Tibial nerve (tissue), 4 donors: Measurements from ENCODE around the gene SMIM29. TPM values are rescaled to one million over a fixed set of nuclear protein-coding genes. Genes with fewer than 3 reads are reported as not detected.
"Not testable (repeated sequence)": the region's sequence is repeated elsewhere in the genome, so short reads cannot be mapped to it uniquely, and the experiment has no call there.

ENCODE experiments used
- DNase-seq, 2 donors: peaks; one replicate each; pipeline ENCODE4 v3.0.0-alpha.2; 2019; ENCODE audit warnings: low spot score in 2 of 2
- H3K27ac ChIP-seq, 4 donors: fragments of 200-600 bp; sonication (generic) in 3 of 4; one replicate each; pipeline ENCODE4 v1.5.1; 2017 to 2019; ENCODE audit warnings: mild to moderate bottlenecking in 1 of 4
- H3K27me3 ChIP-seq, 2 donors: fragments of 200-600 bp; sonication (generic) in 1 of 2; one replicate each; pipeline versions ENCODE4 v1.5.1 to v1.6.0; 2017 to 2019
- H3K36me3 ChIP-seq, 3 donors: fragments of 200-600 bp; sonication (generic); one replicate each; pipeline ENCODE4 v1.5.1; 2018 to 2019
- H3K4me1 ChIP-seq, 4 donors: fragments of 200-600 bp; sonication (generic) in 3 of 4; one replicate each; pipeline ENCODE4 v1.5.1; 2017 to 2019
- H3K4me3 ChIP-seq, 4 donors: fragments of 200-600 bp; sonication (generic) in 3 of 4; one replicate each; pipeline ENCODE4 v1.5.1; 2017 to 2019; ENCODE audit warnings: mild to moderate bottlenecking in 1 of 4, moderate library complexity in 1 of 4
- H3K9me3 ChIP-seq, 4 donors: fragments of 200-600 bp; sonication (generic) in 3 of 4; one replicate each; pipeline ENCODE4 v1.5.1; 2017 to 2019
- EP300 ChIP-seq, 2 donors: sonication (generic); formaldehyde crosslinking; IDR thresholded peaks; one replicate each; pipeline ENCODE4 v1.6.1; 2017; ENCODE audit warnings: antibody characterized with exemption in 2 of 2, mild to moderate bottlenecking in 1 of 2
- POLR2A ChIP-seq, 2 donors: fragments of 450-650 bp; IDR thresholded peaks; one replicate each; pipeline ENCODE4 v1.6.1; 2017; ENCODE audit warnings: antibody characterized with exemption in 2 of 2, mild to moderate bottlenecking in 2 of 2, moderate library complexity in 2 of 2
- WGBS, 2 donors: methylation state at CpG; one replicate each; pipeline ENCODE4 v1.1.5; 2018; 5-methylcytosine and 5-hydroxymethylcytosine counted together
- total RNA-seq, 4 donors: library from RNA; depleted of rRNA; stranded (reverse); fragments of >200 nt; gene quantifications; one replicate each; pipeline ENCODE4 v1.1.0, GENCODE V29; 2016
- TF ChIP-seq, protein P1 (sequence below), 5 experiments: fragments of 200-600 bp in 3 of 5; fragments of 450-650 bp in 2 of 5; sonication (generic) in 3 of 5; IDR thresholded peaks; one replicate each; pipeline ENCODE4 v1.5.1; 2016 to 2019; ENCODE audit warnings: antibody characterized with exemption in 5 of 5, mild to moderate bottlenecking in 3 of 5, moderate library complexity in 2 of 5

Gene SMIM29
- total RNA-seq, 4 donors from 2014 or later, result 36.3 to 51.9 (median 42.9) TPM

GRCh38 chr6:34247481-34248197 lies 1.2 kb downstream of the SMIM29 start:
- TF ChIP-seq POLR2A (IDR thresholded peaks at IDR 0.05) (no peak), EP300 (IDR thresholded peaks at IDR 0.05) (no peak)
- TF ChIP-seq, protein P1, sequence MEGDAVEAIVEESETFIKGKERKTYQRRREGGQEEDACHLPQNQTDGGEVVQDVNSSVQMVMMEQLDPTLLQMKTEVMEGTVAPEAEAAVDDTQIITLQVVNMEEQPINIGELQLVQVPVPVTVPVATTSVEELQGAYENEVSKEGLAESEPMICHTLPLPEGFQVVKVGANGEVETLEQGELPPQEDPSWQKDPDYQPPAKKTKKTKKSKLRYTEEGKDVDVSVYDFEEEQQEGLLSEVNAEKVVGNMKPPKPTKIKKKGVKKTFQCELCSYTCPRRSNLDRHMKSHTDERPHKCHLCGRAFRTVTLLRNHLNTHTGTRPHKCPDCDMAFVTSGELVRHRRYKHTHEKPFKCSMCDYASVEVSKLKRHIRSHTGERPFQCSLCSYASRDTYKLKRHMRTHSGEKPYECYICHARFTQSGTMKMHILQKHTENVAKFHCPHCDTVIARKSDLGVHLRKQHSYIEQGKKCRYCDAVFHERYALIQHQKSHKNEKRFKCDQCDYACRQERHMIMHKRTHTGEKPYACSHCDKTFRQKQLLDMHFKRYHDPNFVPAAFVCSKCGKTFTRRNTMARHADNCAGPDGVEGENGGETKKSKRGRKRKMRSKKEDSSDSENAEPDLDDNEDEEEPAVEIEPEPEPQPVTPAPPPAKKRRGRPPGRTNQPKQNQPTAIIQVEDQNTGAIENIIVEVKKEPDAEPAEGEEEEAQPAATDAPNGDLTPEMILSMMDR (IDR thresholded peaks at IDR 0.05), result no peak
- Histone ChIP-seq H3K36me3 (peaks cover 0 to 13% (median 0%) of the 10 kb centered on the region in 3 donors), H3K9me3 (no peaks in the 10 kb centered on the region), H3K27ac (peak overlapping the region; percentile 89 to 94 (median 92)), H3K27me3 (no peaks in the 10 kb centered on the region), H3K4me1 (peaks cover 0 to 65% (median 27%) of the 10 kb centered on the region in 4 donors), H3K4me3 (peak overlapping the region in 3 of 4 donors; percentile 78 to 89 (median 88))
- WGBS, 2 donors, result 81 to 83% methylated on average over 6 of the region's 6 CpGs
- no peak for DNase-seq

GRCh38 chr6:34246563-34247391 lies 2.0 kb downstream of the SMIM29 start:
- H3K4me3 ChIP-seq, result no peak overlapping the region
- TF ChIP-seq POLR2A (IDR thresholded peaks at IDR 0.05), result no peak
- TF ChIP-seq, protein P1 (IDR thresholded peaks at IDR 0.05), result peak; percentile 9 to 38 (median 22)
- TF ChIP-seq EP300 (IDR thresholded peaks at IDR 0.05), result no peak
- no peak for DNase-seq
- H3K36me3 ChIP-seq, result peaks cover 0 to 20% (median 0%) of the 10 kb centered on the region in 3 donors
- peak overlapping the region in 3 of 4 donors; percentile 7 to 94 (median 93) for H3K27ac ChIP-seq
- H3K9me3 ChIP-seq, result no peaks in the 10 kb centered on the region
- 62 to 66% methylated on average over 4 to 8 of the region's 8 CpGs for WGBS, 2 donors
- H3K4me1 ChIP-seq, result peaks cover 0 to 69% (median 27%) of the 10 kb centered on the region in 4 donors
- no peaks in the 10 kb centered on the region for H3K27me3 ChIP-seq

- H3K9me3 ChIP-seq, result no peaks in the 10 kb centered on the region
- H3K27me3 ChIP-seq, result no peaks in the 10 kb centered on the region
- no peak for DNase-seq
- no peak overlapping the region for H3K4me3 ChIP-seq
- TF ChIP-seq EP300 (IDR thresholded peaks at IDR 0.05), result no peak
- TF ChIP-seq, protein P1 (IDR thresholded peaks at IDR 0.05), result no peak
- no peak for TF ChIP-seq POLR2A (IDR thresholded peaks at IDR 0.05)
- H3K36me3 ChIP-seq, result peaks cover 0 to 26% (median 0%) of the 10 kb centered on the region in 3 donors
- WGBS, 2 donors, result 60 to 65% methylated on average over 2 of the region's 2 CpGs
- H3K4me1 ChIP-seq, result peaks cover 0 to 69% (median 27%) of the 10 kb centered on the region in 4 donors
- H3K27ac ChIP-seq, result peak overlapping the region in 2 of 4 donors; percentile 93 to 94
Observed at GRCh38 chr6:34246249-34246562, 2.6 kb downstream of the SMIM29 start.

GRCh38 chr6:34245761-34246140 lies 3.1 kb downstream of the SMIM29 start:
- WGBS, 2 donors, result 67 to 70% methylated on average over 7 of the region's 7 CpGs
- peak overlapping the region in 1 of 4 donors; percentile 93 for H3K27ac ChIP-seq

GRCh38 chr6:34245032-34245760 lies 3.6 kb downstream of the SMIM29 start:
- 74 to 75% methylated on average over 10 to 13 of the region's 13 CpGs for WGBS, 2 donors

More at GRCh38 chr6:34245761-34246140, 3.1 kb downstream of the SMIM29 start:
- Histone ChIP-seq H3K4me1 (peaks cover 0 to 69% (median 27%) of the 10 kb centered on the region in 4 donors), H3K36me3 (peaks cover 0 to 30% (median 0%) of the 10 kb centered on the region in 3 donors)
- not testable (repeated sequence) for DNase-seq, H3K4me3 ChIP-seq, H3K9me3 ChIP-seq, H3K27me3 ChIP-seq

More at GRCh38 chr6:34245032-34245760, 3.6 kb downstream of the SMIM29 start:
- peak overlapping the region in 2 of 4 donors; percentile 39 to 93 for H3K27ac ChIP-seq
- not testable (repeated sequence) for H3K4me3 ChIP-seq, H3K9me3 ChIP-seq, H3K27me3 ChIP-seq, DNase-seq
- peaks cover 0 to 33% (median 0%) of the 10 kb centered on the region in 3 donors for H3K36me3 ChIP-seq
- peaks cover 0 to 73% (median 27%) of the 10 kb centered on the region in 4 donors for H3K4me1 ChIP-seq
